Mesendoderm (in vitro differentiated cells): ENCODE results near the gene SPI1.

Experiments
- DNase-seq: peaks from one replicate; pipeline ENCODE4 v3.0.0; 2013
- H2AK5ac ChIP-seq: 2 replicates; pipeline ENCODE4 v1.6.1; 2013; ENCODE audit warnings: low read length, inconsistent platforms
- H2BK120ac ChIP-seq: 2 replicates; pipeline ENCODE4 v1.6.1; 2013; ENCODE audit warnings: low read depth, mild to moderate bottlenecking, low read length, moderate library complexity, mixed read lengths
- H2BK15ac ChIP-seq: replicated peaks from 2 replicates; pipeline ENCODE4 v1.6.1; 2013; ENCODE audit warnings: low read depth, mild to moderate bottlenecking, moderate library complexity
- H2BK5ac ChIP-seq: 2 replicates; pipeline ENCODE4 v1.6.1; 2013; ENCODE audit warnings: low read length, inconsistent platforms
- H3K18ac ChIP-seq: 2 replicates; pipeline ENCODE4 v1.6.1; 2013; ENCODE audit warnings: mild to moderate bottlenecking, low read length, mixed read lengths
- H3K23ac ChIP-seq: one replicate; pipeline ENCODE4 v1.6.1; 2013; ENCODE audit warnings: low read length
- H3K27ac ChIP-seq: 2 replicates; pipeline ENCODE4 v1.5.1; 2013; ENCODE audit warnings: low read depth, mild to moderate bottlenecking, inconsistent platforms, low read length, moderate library complexity
- H3K27me3 ChIP-seq: 2 replicates; pipeline ENCODE4 v1.6.1; 2013; ENCODE audit warnings: low read length, control low read depth, mild to moderate bottlenecking, inconsistent platforms; ENCODE audit not compliant: insufficient read depth, poor library complexity
- H3K36me3 ChIP-seq: 2 replicates; pipeline ENCODE4 v1.6.1; 2013; ENCODE audit warnings: low read length, inconsistent platforms; ENCODE audit not compliant: control insufficient read depth, insufficient read depth
- H3K4ac ChIP-seq: one replicate; pipeline ENCODE4 v1.6.1; 2013; ENCODE audit warnings: low read depth, mild to moderate bottlenecking, low read length, moderate library complexity
- H3K4me1 ChIP-seq: 2 replicates; pipeline ENCODE4 v1.6.1; 2013; ENCODE audit warnings: low read depth, low read length, inconsistent platforms; ENCODE audit not compliant: control insufficient read depth
- H3K4me2 ChIP-seq: 2 replicates; pipeline ENCODE4 v1.6.1; 2013; ENCODE audit warnings: low read length
- H3K4me3 ChIP-seq: 2 replicates; pipeline ENCODE4 v1.5.1; 2013; ENCODE audit warnings: mild to moderate bottlenecking, low read length
- H3K56ac ChIP-seq: one replicate; pipeline ENCODE4 v1.6.1; 2013; ENCODE audit warnings: low read length
- H3K79me1 ChIP-seq: 2 replicates; pipeline ENCODE4 v1.6.1; 2013; ENCODE audit warnings: low read length, inconsistent platforms
- H3K79me2 ChIP-seq: 2 replicates; pipeline ENCODE4 v1.6.1; 2013; ENCODE audit warnings: mild to moderate bottlenecking, low read length; ENCODE audit not compliant: control insufficient read depth, insufficient read depth
- H3K9ac ChIP-seq: 2 replicates; pipeline ENCODE4 v1.6.1; 2013; ENCODE audit warnings: low read length, inconsistent platforms
- H4K5ac ChIP-seq: one replicate; pipeline ENCODE4 v1.6.1; 2013; ENCODE audit warnings: low read length
- H4K8ac ChIP-seq: one replicate; pipeline ENCODE4 v1.6.1; 2013; ENCODE audit warnings: low read depth, mild to moderate bottlenecking, control low read depth, low read length, moderate library complexity
- WGBS: extraction: QIAGEN DNeasy Blood & Tissue Kit; methylation state at CpG from one replicate; pipeline ENCODE4 v1.1.7; 2013; ENCODE audit warnings: low lambda C conversion rate, missing lambda C conversion rate; ENCODE audit not compliant: insufficient coverage; ENCODE audit errors: extremely low coverage; 5-methylcytosine and 5-hydroxymethylcytosine counted together

Gene SPI1

GRCh38 chr11:47351156-47352126 lies 26.9 kb downstream of the SPI1 start:
- Histone ChIP-seq H3K4me1 (peaks cover 2% of the 10 kb centered on the region), H3K27ac (no peak overlapping the region), H4K8ac (no peak overlapping the region), H4K5ac (no peak overlapping the region), H3K4ac (no peak overlapping the region), H3K27me3 (no peaks in the 10 kb centered on the region), H2AK5ac (no peak overlapping the region), H3K4me2 (no peak overlapping the region), H3K23ac (no peak overlapping the region), H3K18ac (no peak overlapping the region), H3K36me3 (no peaks in the 10 kb centered on the region), H2BK5ac (no peak overlapping the region), H3K79me1 (no peaks in the 10 kb centered on the region), H3K79me2 (no peaks in the 10 kb centered on the region), H2BK120ac (no peak overlapping the region), H3K56ac (no peak overlapping the region), H3K4me3 (no peak overlapping the region), H2BK15ac (no peak overlapping the region), H3K9ac (no peak overlapping the region)
- no CpG with 5 or more reads among the region's 29 CpGs for WGBS
- DNase-seq = peak; percentile 18

- H3K79me2 ChIP-seq = no peaks in the 10 kb centered on the region
- no peak overlapping the region for H2BK5ac ChIP-seq
- H4K5ac ChIP-seq = no peak overlapping the region
- H3K9ac ChIP-seq = no peak overlapping the region
- H2BK15ac ChIP-seq = no peak overlapping the region
- H3K4ac ChIP-seq = no peak overlapping the region
- H3K27me3 ChIP-seq = no peaks in the 10 kb centered on the region
- H3K23ac ChIP-seq = no peak overlapping the region
- peak overlapping the region; percentile 42 for H3K56ac ChIP-seq
- H2BK120ac ChIP-seq = no peak overlapping the region
- no peak overlapping the region for H4K8ac ChIP-seq
- H3K4me2 ChIP-seq = no peak overlapping the region
- WGBS = no CpG with 5 or more reads among the region's 9 CpGs
- H3K4me1 ChIP-seq = peaks cover 2% of the 10 kb centered on the region
- no peak overlapping the region for H3K4me3 ChIP-seq
- H3K18ac ChIP-seq = no peak overlapping the region
- H2AK5ac ChIP-seq = no peak overlapping the region
- H3K79me1 ChIP-seq = no peaks in the 10 kb centered on the region
- H3K27ac ChIP-seq = no peak overlapping the region
- no peaks in the 10 kb centered on the region for H3K36me3 ChIP-seq
- DNase-seq = no peak
Measured at GRCh38 chr11:47350315-47350714, 28.0 kb downstream of the SPI1 start.

DNA sequence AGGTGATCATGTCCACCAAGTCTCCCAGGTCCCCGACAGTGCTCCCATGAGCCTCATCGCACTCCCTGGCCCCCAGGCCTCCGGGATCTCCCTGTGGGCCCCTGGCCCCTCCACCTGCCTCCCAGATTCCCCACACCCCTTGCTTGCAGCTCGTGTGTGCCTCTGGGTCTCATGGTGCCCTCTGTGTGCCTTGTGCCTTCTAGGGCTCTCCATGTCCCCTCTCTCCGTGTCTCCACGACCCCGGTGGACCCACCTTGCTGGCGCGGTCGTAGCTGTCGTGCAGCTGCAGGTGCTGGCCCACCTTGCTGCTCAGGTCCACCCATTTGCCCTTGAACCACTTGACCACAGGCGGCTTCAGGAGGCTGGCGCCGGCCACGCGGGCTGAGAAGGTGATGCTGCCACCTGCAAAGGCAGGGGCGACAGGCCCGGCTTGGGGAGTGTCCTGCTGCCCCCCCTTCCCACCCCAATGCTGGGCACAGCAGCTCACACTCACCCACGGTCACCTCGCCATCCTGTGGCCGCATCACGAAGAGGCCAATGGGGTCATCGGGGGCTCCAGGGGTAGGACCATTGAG lies 28.7 kb downstream of the SPI1 start:
- peaks cover 2% of the 10 kb centered on the region for H3K4me1 ChIP-seq
- no CpG with 5 or more reads among the region's 23 CpGs for WGBS
- no peak overlapping the region for H3K4me2 ChIP-seq
- H4K8ac ChIP-seq = no peak overlapping the region
- no peaks in the 10 kb centered on the region for H3K79me2 ChIP-seq
- no peak overlapping the region for H3K27ac ChIP-seq
- H2BK15ac ChIP-seq = no peak overlapping the region
- no peaks in the 10 kb centered on the region for H3K36me3 ChIP-seq
- H2BK120ac ChIP-seq = no peak overlapping the region
- H3K9ac ChIP-seq = no peak overlapping the region
- no peaks in the 10 kb centered on the region for H3K79me1 ChIP-seq
- H3K56ac ChIP-seq = no peak overlapping the region
- H2AK5ac ChIP-seq = no peak overlapping the region
- no peak overlapping the region for H3K18ac ChIP-seq
- no peak overlapping the region for H3K4me3 ChIP-seq
- no peaks in the 10 kb centered on the region for H3K27me3 ChIP-seq
- no peak overlapping the region for H3K23ac ChIP-seq
- H3K4ac ChIP-seq = no peak overlapping the region
- H4K5ac ChIP-seq = no peak overlapping the region
- no peak overlapping the region for H2BK5ac ChIP-seq
- DNase-seq = no peak

DNA sequence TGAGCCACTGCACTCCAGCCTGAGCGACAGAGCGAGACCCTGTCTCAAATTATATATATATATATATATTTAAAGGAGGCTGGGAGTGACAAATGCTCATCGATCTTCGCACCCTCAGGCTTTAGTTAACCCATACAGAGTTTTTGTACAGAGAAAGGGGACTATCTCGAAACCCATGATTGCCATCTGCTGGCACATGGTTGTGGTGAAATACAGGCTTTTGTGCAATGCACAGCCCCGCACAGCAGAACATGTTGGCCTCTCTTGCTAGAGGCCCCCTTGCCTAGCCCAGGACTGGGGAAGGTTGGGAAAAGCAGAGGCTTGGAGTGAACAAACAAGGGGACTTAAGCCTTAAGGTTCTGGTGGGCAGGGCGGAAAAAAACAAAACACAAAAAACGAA lies 29.5 kb downstream of the SPI1 start:
- H3K27me3 ChIP-seq = no peaks in the 10 kb centered on the region
- no peak overlapping the region for H2AK5ac ChIP-seq
- no peak overlapping the region for H3K4ac ChIP-seq
- H2BK120ac ChIP-seq = no peak overlapping the region
- H3K36me3 ChIP-seq = no peaks in the 10 kb centered on the region
- WGBS = no CpG with 5 or more reads among the region's 8 CpGs
- H3K79me2 ChIP-seq = no peaks in the 10 kb centered on the region
- H3K18ac ChIP-seq = no peak overlapping the region
- no peak overlapping the region for H2BK5ac ChIP-seq
- H3K79me1 ChIP-seq = no peaks in the 10 kb centered on the region
- no peak overlapping the region for H3K27ac ChIP-seq
- no peak overlapping the region for H2BK15ac ChIP-seq
- H3K9ac ChIP-seq = no peak overlapping the region
- H3K4me1 ChIP-seq = peaks cover 2% of the 10 kb centered on the region
- H3K4me2 ChIP-seq = no peak overlapping the region
- DNase-seq = peak; percentile 31
- H3K4me3 ChIP-seq = no peak overlapping the region
- no peak overlapping the region for H3K23ac ChIP-seq
- H4K8ac ChIP-seq = no peak overlapping the region
- H4K5ac ChIP-seq = no peak overlapping the region
- no peak overlapping the region for H3K56ac ChIP-seq

DNA sequence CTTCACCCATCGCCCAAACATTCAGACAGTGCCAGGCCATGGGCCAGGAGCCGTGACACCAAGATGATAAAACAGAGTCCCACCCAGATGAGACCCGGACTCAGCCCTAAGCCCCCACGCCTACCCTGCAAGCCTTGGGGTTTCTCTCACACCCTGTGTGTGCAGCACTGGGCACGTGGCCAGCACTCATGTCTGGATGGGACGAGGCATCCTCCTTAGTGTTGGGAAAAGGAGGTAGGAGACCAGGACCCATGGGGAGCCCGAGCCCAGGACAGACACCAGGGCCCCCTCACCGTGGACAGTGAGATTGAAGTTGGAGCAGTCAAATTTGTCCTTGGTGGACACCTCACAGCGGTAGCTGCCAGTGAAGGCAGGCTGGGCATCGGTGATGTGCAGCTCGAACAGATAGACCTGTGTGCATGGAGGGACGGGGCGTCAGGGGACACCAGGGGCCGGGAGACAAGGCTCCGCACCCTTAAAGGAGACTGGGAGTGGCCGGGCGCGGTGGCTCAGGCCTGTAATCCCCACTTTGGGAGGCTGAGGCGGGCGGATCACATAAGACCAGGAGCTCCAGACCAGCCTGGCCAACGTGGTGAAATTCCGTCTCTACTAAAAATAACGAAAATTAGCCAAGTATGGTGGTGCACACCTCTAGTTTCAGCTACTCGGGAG lies 30.1 kb downstream of the SPI1 start:
- H3K56ac ChIP-seq = no peak overlapping the region
- no peak overlapping the region for H3K18ac ChIP-seq
- no CpG with 5 or more reads among the region's 24 CpGs for WGBS
- H3K4ac ChIP-seq = no peak overlapping the region
- H4K5ac ChIP-seq = no peak overlapping the region
- H2BK5ac ChIP-seq = no peak overlapping the region
- no peak overlapping the region for H3K27ac ChIP-seq
- no peak for DNase-seq
- no peak overlapping the region for H2BK120ac ChIP-seq
- no peak overlapping the region for H2AK5ac ChIP-seq
- no peak overlapping the region for H3K4me3 ChIP-seq
- H3K9ac ChIP-seq = no peak overlapping the region
- no peaks in the 10 kb centered on the region for H3K27me3 ChIP-seq
- H2BK15ac ChIP-seq = no peak overlapping the region
- H3K79me2 ChIP-seq = no peaks in the 10 kb centered on the region
- H3K23ac ChIP-seq = no peak overlapping the region
- no peak overlapping the region for H4K8ac ChIP-seq
- H3K4me2 ChIP-seq = no peak overlapping the region
- H3K36me3 ChIP-seq = no peaks in the 10 kb centered on the region
- H3K4me1 ChIP-seq = peaks cover 2% of the 10 kb centered on the region
- no peaks in the 10 kb centered on the region for H3K79me1 ChIP-seq
